Activated CD4-positive, alpha-beta T cell treated with anti-CD3 and anti-CD28 coated beads for 36 hours (primary cell): ENCODE measurements around the gene NT5C. TPM values are rescaled to one million over a fixed set of nuclear protein-coding genes. Genes with fewer than 3 reads are reported as not detected.
"Not testable (repeated sequence)": the region's sequence is repeated elsewhere in the genome, so short reads cannot be mapped to it uniquely, and the experiment has no call there.

Experiments
- ATAC-seq: fragments of 200-7000 bp; cut with Tn5 transposase; one replicate; pipeline ENCODE4 v1.10.0; 2021; ENCODE audit warnings: mild to moderate bottlenecking, moderate library complexity
- CTCF ChIA-PET: fragments of 350-600 bp; sonication (Branson Sonifier 250); formaldehyde crosslinking; loops from one replicate; lab custom pipeline; 2021; ENCODE audit warnings: antibody characterized with exemption; lab: Charles Lee
- POLR2A ChIA-PET: fragments of 350-600 bp; sonication (Branson Sonifier 250); formaldehyde crosslinking; loops from one replicate; lab custom pipeline; 2021; ENCODE audit warnings: antibody characterized with exemption, inconsistent platforms; lab: Charles Lee
- DNase-seq: peaks from one replicate; pipeline ENCODE4 v3.0.0-alpha.2; 2020
- H3K27ac Mint-ChIP-seq: one replicate; pipeline ENCODE4 v1.8.0; 2021; ENCODE audit warnings: mixed read lengths
- H3K27me3 Mint-ChIP-seq: one replicate; pipeline ENCODE4 v1.8.0; 2021; ENCODE audit warnings: mixed read lengths
- H3K36me3 Mint-ChIP-seq: one replicate; pipeline ENCODE4 v1.8.0; 2021; ENCODE audit warnings: low read depth, mixed read lengths
- H3K4me1 Mint-ChIP-seq: one replicate; pipeline ENCODE4 v1.8.0; 2021; ENCODE audit warnings: mixed read lengths
- H3K4me3 Mint-ChIP-seq: one replicate; pipeline ENCODE4 v1.8.0; 2021; ENCODE audit warnings: mild to moderate bottlenecking, moderate library complexity, mixed read lengths
- H3K9me3 Mint-ChIP-seq: one replicate; pipeline ENCODE4 v1.8.0; 2021; ENCODE audit warnings: low read depth, mixed read lengths
- intact Hi-C, 2 experiments: fragments of 100-400 bp; cut with DNase I in 1 of 2; cut with micrococcal nuclease in 1 of 2; formaldehyde crosslinking; loops; one replicate each; pipeline versions ENCODE4 v1.14.2 to v1.15.1; 2022 to 2024; cut with DNase I, micrococcal nuclease
- total RNA-seq, 2 experiments: library from RNA; stranded (reverse); gene quantifications; one replicate each; pipeline ENCODE4 v1.2.3, GENCODE V29; 2021

Gene NT5C
- total RNA-seq, 2 experiments from 2014 or later = 51.7 to 61.5 TPM

DNA sequence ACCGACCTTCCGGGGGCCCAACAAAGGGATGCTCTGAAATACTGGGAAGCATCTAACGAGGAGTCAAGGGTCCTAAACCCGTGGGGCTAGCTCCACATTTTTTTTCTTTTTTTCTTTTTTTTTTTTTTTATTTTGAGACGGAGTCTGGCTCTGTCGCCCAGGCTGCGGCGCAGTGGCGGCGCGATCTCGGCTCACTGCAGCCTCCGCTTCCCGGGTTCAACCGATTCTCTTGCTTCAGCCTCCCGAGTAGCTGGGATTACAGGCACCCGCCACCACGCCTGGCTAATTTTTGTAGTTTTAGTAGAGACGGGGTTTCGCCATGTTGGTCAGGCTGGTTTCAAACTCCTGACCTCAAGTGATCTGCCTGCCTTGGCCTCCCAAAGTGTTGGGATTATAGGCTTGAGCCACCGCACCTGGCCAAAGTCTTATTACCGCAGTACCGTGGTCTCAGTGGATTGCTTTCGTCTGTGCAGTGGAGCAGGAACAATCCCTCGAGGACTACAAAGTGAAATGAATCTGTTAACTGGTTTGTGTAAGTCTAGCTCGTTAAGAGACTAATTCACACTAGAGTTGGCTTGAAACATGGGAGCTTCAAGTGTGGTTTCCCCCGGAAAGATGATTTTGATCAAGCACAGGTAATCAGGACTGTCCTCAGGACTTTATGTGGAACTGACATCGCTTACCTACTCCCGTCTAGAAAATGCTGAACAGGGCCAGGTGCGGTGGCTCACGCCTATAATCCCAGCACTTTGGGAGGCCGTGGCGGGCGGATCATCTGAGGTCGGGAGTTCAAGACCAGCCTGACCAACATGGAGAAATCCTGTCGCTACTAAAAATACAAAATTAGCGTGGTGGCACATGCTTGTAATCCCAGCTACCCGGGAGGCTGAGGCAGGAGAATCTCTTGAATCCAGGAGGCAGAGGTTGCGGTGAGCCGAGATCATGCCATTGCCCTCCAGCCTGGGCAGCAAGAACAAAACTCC, 767 bp upstream of the NT5C start:
- peak overlapping the region; percentile 83 for H3K4me3 Mint-ChIP-seq
- H3K9me3 Mint-ChIP-seq, DNase-seq, H3K27me3 Mint-ChIP-seq, ATAC-seq: not testable (repeated sequence)
- H3K27ac Mint-ChIP-seq = peak overlapping the region; percentile 89
- ChIA-PET CTCF (interaction anchor here (0.6 to 7.0 kb wide), 18 partner anchors 12 to 172 kb away, joined by 3 to 72 read pairs (median 4); partner anchors contain the start of gene ARMC7), POLR2A (interaction anchor here (1.1 to 1.8 kb wide), 3 partner anchors 12 to 171 kb away, joined by 3 to 8 read pairs (median 4); no protein-coding TSS in a partner anchor)
- peaks cover 11% of the 10 kb centered on the region for H3K4me1 Mint-ChIP-seq
- H3K36me3 Mint-ChIP-seq = peaks cover 27% of the 10 kb centered on the region
- intact Hi-C loops = loop anchor here (5.0 kb wide), 2 partner anchors 65 to 170 kb away; no protein-coding TSS in a partner anchor

- no peaks in the 10 kb centered on the region for H3K9me3 Mint-ChIP-seq
- POLR2A ChIA-PET = interaction anchor here (0.5 to 1.8 kb wide), 5 partner anchors 14 to 207 kb away, joined by 3 to 9 read pairs (median 4); partner anchors contain the start of gene JPT1
- H3K4me1 Mint-ChIP-seq = peaks cover 17% of the 10 kb centered on the region
- peak overlapping the region; percentile 83 for H3K4me3 Mint-ChIP-seq
- H3K36me3 Mint-ChIP-seq = peaks cover 19% of the 10 kb centered on the region
- ATAC-seq (peak; percentile 54), DNase-seq (peak; percentile 71)
- no peaks in the 10 kb centered on the region for H3K27me3 Mint-ChIP-seq
- CTCF ChIA-PET = interaction anchor here (0.6 to 7.0 kb wide), 18 partner anchors 10 to 282 kb away, joined by 3 to 72 read pairs (median 4); partner anchors contain the start of genes ARMC7, GGA3 and MRPS7
- peak overlapping the region; percentile 90 for H3K27ac Mint-ChIP-seq
- intact Hi-C loops = loop anchor here (1.0 to 5.0 kb wide), 8 partner anchors 16 to 168 kb away; partner anchors contain the start of genes ARMC7 (in 1 of the 2), GGA3 (in 1 of the 2), JPT1 (in 1 of the 2) and MRPS7 (in 1 of the 2)
These were observed 787 bp downstream of the NT5C start for GRCh38 chr17:75130632-75131277.

- ATAC-seq (no peak), DNase-seq (no peak)
- intact Hi-C loops = loop anchor here (5.0 kb wide), 2 partner anchors 63 to 168 kb away; no protein-coding TSS in a partner anchor
- Mint-ChIP-seq H3K4me1 (peaks cover 22% of the 10 kb centered on the region), H3K27ac (peak overlapping the region; percentile 90), H3K9me3 (no peaks in the 10 kb centered on the region), H3K4me3 (peak overlapping the region; percentile 83), H3K36me3 (peaks cover 19% of the 10 kb centered on the region), H3K27me3 (no peaks in the 10 kb centered on the region)
- ChIA-PET POLR2A (interaction anchor here (1.1 to 1.8 kb wide), 2 partner anchors 16 to 24 kb away, joined by 4 to 8 read pairs; partner anchors contain the start of gene JPT1), CTCF (interaction anchor here (0.7 to 7.0 kb wide), 13 partner anchors 10 to 168 kb away, joined by 3 to 72 read pairs (median 4); partner anchors contain the start of genes ARMC7, GGA3 and MRPS7)
These were observed 1.4 kb downstream of the NT5C start for GRCh38 chr17:75130059-75130631.

GRCh38 chr17:75129576-75129975, 2.0 kb downstream of the NT5C start:
- H3K4me3 Mint-ChIP-seq = peak overlapping the region; percentile 51
- ChIA-PET POLR2A (no interaction called here), CTCF (interaction anchor here (0.7 to 7.0 kb wide), 8 partner anchors 11 to 168 kb away, joined by 3 to 72 read pairs (median 4); partner anchors contain the start of gene ARMC7)
- peaks cover 27% of the 10 kb centered on the region for H3K4me1 Mint-ChIP-seq
- no peak overlapping the region for H3K27ac Mint-ChIP-seq
- no peaks in the 10 kb centered on the region for H3K9me3 Mint-ChIP-seq
- DNase-seq (no peak), ATAC-seq (no peak)
- no peaks in the 10 kb centered on the region for H3K27me3 Mint-ChIP-seq
- peaks cover 20% of the 10 kb centered on the region for H3K36me3 Mint-ChIP-seq
- intact Hi-C loops = no loop called here

DNA sequence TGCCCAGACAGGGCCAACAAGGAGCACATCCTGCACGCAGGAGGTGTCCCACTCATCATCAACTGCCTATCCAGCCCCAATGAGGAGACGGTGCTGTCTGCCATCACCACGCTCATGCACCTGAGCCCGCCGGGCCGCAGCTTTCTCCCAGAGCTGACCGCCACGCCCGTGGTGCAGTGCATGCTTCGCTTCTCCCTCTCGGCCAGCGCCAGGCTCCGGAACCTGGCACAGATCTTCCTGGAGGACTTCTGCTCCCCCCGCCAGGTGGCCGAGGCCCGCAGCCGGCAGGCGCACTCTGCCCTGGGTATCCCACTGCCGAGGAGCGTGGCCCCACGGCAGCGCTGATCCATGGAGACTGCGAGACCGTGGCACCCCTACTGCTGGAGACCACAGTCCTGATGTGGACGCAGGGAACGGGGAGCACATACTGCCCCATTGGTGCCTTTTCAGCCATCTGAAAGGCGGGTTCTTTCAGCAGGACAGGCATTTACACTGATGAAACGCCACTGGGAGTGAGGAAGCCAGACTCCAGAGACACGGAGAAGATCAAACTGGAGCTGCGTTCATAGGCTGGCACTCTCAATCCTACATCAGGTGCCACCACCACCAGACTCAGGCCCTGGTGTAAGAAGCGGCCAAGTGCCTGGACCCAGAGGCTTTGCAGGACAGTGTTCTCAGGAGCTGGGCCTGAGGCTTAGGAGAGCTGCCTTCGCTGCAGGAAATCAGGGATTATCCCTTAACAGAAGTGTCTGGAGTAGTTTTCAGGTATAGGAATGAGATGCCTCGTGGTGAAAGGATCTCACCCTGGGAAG, 2.6 kb downstream of the NT5C start:
- intact Hi-C loops = no loop called here
- Mint-ChIP-seq H3K27me3 (no peaks in the 10 kb centered on the region), H3K27ac (no peak overlapping the region), H3K36me3 (peaks cover 25% of the 10 kb centered on the region), H3K4me3 (no peak overlapping the region), H3K4me1 (peaks cover 34% of the 10 kb centered on the region), H3K9me3 (no peaks in the 10 kb centered on the region)
- CTCF ChIA-PET = interaction anchor here (1.4 to 7.0 kb wide), 3 partner anchors 13 to 167 kb away, joined by 5 to 72 read pairs (median 6); no protein-coding TSS in a partner anchor
- ATAC-seq (no peak), DNase-seq (no peak)
- POLR2A ChIA-PET = no interaction called here

GRCh38 chr17:75127936-75128335, 3.6 kb downstream of the NT5C start:
- POLR2A ChIA-PET, intact Hi-C loops, DNase-seq, H3K27me3 Mint-ChIP-seq, H3K4me3 Mint-ChIP-seq, H3K27ac Mint-ChIP-seq, ATAC-seq, H3K9me3 Mint-ChIP-seq: not testable (repeated sequence)
- CTCF ChIA-PET = interaction anchor here (0.8 to 7.0 kb wide), 4 partner anchors 12 to 1601 kb away, joined by 3 to 72 read pairs (median 30); no protein-coding TSS in a partner anchor
- Mint-ChIP-seq H3K4me1 (peaks cover 38% of the 10 kb centered on the region), H3K36me3 (peaks cover 26% of the 10 kb centered on the region)

DNA sequence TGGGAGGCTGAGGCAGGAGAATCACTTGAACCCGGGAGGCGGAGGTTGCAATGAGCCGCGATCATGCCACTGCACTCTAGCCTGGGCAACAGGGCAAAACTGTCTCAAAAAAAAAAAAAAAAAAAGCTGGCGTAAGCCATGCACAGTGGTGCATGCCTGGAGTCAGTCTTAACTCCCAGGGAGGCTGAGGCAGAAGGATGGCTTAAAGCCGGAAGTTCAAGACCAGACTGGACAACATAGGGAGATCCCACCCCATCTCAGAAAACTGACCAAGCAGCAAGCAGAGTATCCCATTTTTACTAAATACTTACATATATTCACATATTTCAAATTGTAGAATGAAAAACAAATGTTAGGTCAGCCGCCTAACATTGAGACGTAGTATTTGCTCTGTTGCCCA, 4.6 kb downstream of the NT5C start:
- intact Hi-C loops = no loop called here
- Mint-ChIP-seq H3K4me1 (peaks cover 32% of the 10 kb centered on the region), H3K4me3 (no peak overlapping the region), H3K36me3 (peaks cover 23% of the 10 kb centered on the region), H3K9me3 (no peaks in the 10 kb centered on the region), H3K27ac (no peak overlapping the region), H3K27me3 (no peaks in the 10 kb centered on the region)
- ATAC-seq = no peak
- DNase-seq = no peak
- ChIA-PET POLR2A (no interaction called here), CTCF (interaction anchor here (0.5 to 4.5 kb wide), 6 partner anchors 13 to 1602 kb away, joined by 3 to 55 read pairs (median 5); no protein-coding TSS in a partner anchor)

- H3K4me1 Mint-ChIP-seq = peaks cover 32% of the 10 kb centered on the region
- POLR2A ChIA-PET = no interaction called here
- CTCF ChIA-PET = interaction anchor here (0.6 to 4.5 kb wide), 5 partner anchors 12 to 54 kb away, joined by 3 to 55 read pairs (median 5); no protein-coding TSS in a partner anchor
- intact Hi-C loops = no loop called here
- no peak overlapping the region for H3K4me3 Mint-ChIP-seq
- no peak for ATAC-seq
- H3K36me3 Mint-ChIP-seq = peaks cover 23% of the 10 kb centered on the region
- DNase-seq = no peak
- no peaks in the 10 kb centered on the region for H3K27me3 Mint-ChIP-seq
- peak overlapping the region; percentile 21 for H3K27ac Mint-ChIP-seq
- H3K9me3 Mint-ChIP-seq = no peaks in the 10 kb centered on the region
These were observed 5.6 kb downstream of the NT5C start for GRCh38 chr17:75125984-75126383.

DNA sequence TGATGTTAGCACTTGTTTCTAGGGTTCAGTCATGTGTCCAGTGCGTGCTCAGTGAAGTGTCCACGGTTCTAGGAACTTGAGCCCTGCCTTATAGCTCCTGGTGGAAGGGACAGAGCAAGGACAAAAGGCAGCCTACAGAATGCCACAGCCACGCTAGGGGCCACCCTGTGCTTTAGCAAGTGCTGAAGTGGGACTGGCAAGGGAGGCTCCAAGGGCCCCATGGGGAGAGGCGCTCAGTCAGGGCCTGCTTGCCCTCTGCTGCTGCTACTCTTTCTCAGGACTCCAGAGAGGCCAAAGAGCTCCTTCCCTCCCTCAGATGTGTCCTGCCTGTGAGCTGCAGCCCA, 6.8 kb downstream of the NT5C start:
- Mint-ChIP-seq H3K36me3 (peaks cover 21% of the 10 kb centered on the region), H3K9me3 (no peaks in the 10 kb centered on the region), H3K4me3 (no peak overlapping the region), H3K27me3 (no peaks in the 10 kb centered on the region), H3K4me1 (peaks cover 28% of the 10 kb centered on the region), H3K27ac (peak overlapping the region; percentile 94)
- ChIA-PET CTCF (interaction anchor here (0.6 to 4.5 kb wide), 7 partner anchors 10 to 63 kb away, joined by 3 to 55 read pairs (median 3); no protein-coding TSS in a partner anchor), POLR2A (interaction anchor here (0.5 to 0.9 kb wide), 3 partner anchors 8 to 155 kb away, joined by 3 to 4 read pairs (median 3); no protein-coding TSS in a partner anchor)
- intact Hi-C loops = no loop called here
- ATAC-seq = no peak
- no peak for DNase-seq
